ENCODE results near the gene DSP. TPM values are rescaled to one million over a fixed set of nuclear protein-coding genes. Genes with fewer than 3 reads are reported as not detected.

Gene DSP
- total RNA-seq, 1 experiment from 2014 or later = 104 TPM

GRCh38 chr6:7538484-7538883 is 3.0 kb upstream of the DSP start:
- TF ChIP-seq TCF7L2 (IDR thresholded peaks at IDR 0.05; ENCODE audit: borderline replicate concordance, extremely low read depth, insufficient read depth, insufficient read length) (no peak), SIN3A (IDR thresholded peaks at IDR 0.05; ENCODE audit: low read depth) (no peak), YY1 (IDR thresholded peaks at IDR 0.05; ENCODE audit: extremely low read depth, insufficient replicate concordance, low read depth, low read length) (no peak), ZNF274 (IDR thresholded peaks at IDR 0.05; ENCODE audit: low read depth, low read length) (no peak), ZBTB33 (IDR thresholded peaks at IDR 0.05; ENCODE audit: extremely low read depth, insufficient replicate concordance, low read length) (no peak), RAD21 (IDR thresholded peaks at IDR 0.05; ENCODE audit: low read depth) (no peak), EGR1 (IDR thresholded peaks at IDR 0.05; ENCODE audit: low read depth) (no peak), POLR2AphosphoS5 (IDR thresholded peaks at IDR 0.05; ENCODE audit: low read depth, low read length) (no peak), CEBPB (IDR thresholded peaks at IDR 0.05; ENCODE audit: low read depth) (no peak), REST (IDR thresholded peaks at IDR 0.05; ENCODE audit: low read depth) (no peak), SP1 (IDR thresholded peaks at IDR 0.05; ENCODE audit: low read depth) (no peak), ATF3 (IDR thresholded peaks at IDR 0.05) (no peak), CTCF (IDR thresholded peaks at IDR 0.05 in 2 of 3, conservative IDR thresholded peaks at IDR 0.05 in 1 of 3; ENCODE audit: borderline replicate concordance in 1 of 3, insufficient read depth in 1 of 3, low read depth in 2 of 3, low read length in 2 of 3) (no peak), JUND (IDR thresholded peaks at IDR 0.05) (no peak), SRF (IDR thresholded peaks at IDR 0.05; ENCODE audit: low read depth) (no peak), EZH2 (IDR thresholded peaks at IDR 0.05) (no peak)
- Histone ChIP-seq H3K9me2 (ENCODE audit: insufficient read depth) (no peaks in the 10 kb centered on the region), H2AFZ (ENCODE audit: low read depth, low read length, poor library complexity, severe bottlenecking) (no peak overlapping the region), H3K27ac (ENCODE audit: low read depth, low read length) (no peak overlapping the region), H3K36me3 (ENCODE audit: control insufficient read depth in 1 of 2, insufficient read depth in 2 of 2, low read length in 2 of 2) (no peaks in the 10 kb centered on the region), H4K20me1 (ENCODE audit: insufficient read depth) (no peaks in the 10 kb centered on the region), H3K4me2 (ENCODE audit: low read length) (no peak overlapping the region), H3K9me3 (ENCODE audit: control insufficient read depth in 1 of 2, insufficient read depth in 1 of 2, low read depth in 1 of 2, low read length in 2 of 2) (no peaks in the 10 kb centered on the region), H3K4me1 (ENCODE audit: control insufficient read depth in 1 of 2, insufficient read depth in 2 of 2, low read length in 2 of 2) (peaks cover 7 to 22% of the 10 kb centered on the region in 2 experiments), H3K4me3 (replicated peaks in 1 of 2; ENCODE audit: low read depth in 1 of 2, low read length in 2 of 2) (no peak overlapping the region), H3K27me3 (ENCODE audit: insufficient read depth, low read length) (no peaks in the 10 kb centered on the region), H3K9ac (ENCODE audit: low read length) (no peak overlapping the region), H3K79me2 (ENCODE audit: insufficient read depth, low read length) (peaks cover 18% of the 10 kb centered on the region)
- no peak for DNase-seq (ENCODE audit: low read depth, low spot score)
- ChIA-PET CTCF (no interaction called here), POLR2A (interaction anchor here (0.7 kb wide), 1 partner anchor 32 kb away, joined by 3 read pairs; no protein-coding TSS in a partner anchor), RAD21 (ENCODE audit: low non-redundant PET in 1 of 2, low total read pairs in 2 of 2, uncharacterized antibody in 2 of 2, unreplicated experiment in 2 of 2) (no interaction called here)
- BruUV-seq (replicated peaks) = no TSS peak
- intact Hi-C loops (cut with micrococcal nuclease) = no loop called here
- no peak for ATAC-seq

Data from HCT116 (cell line).